Kidney (tissue), 14 donors: ENCODE results near the gene UBTD1. TPM values are rescaled to one million over a fixed set of nuclear protein-coding genes. Genes with fewer than 3 reads are reported as not detected.

Source experiments
- DNase-seq, 5 donors: peaks; one replicate each; pipeline ENCODE4 v3.0.0-alpha.2; 2013 to 2020
- FAIRE-seq: peaks from 2 replicates; lab custom pipeline; 2012; peaks lifted over from hg19 to GRCh38; lab: Jason Lieb, UNC
- H3K27ac ChIP-seq, 2 donors: one replicate each; pipeline ENCODE4 v1.7.0; 2013; ENCODE audit warnings: low read depth in 2 of 2, low read length in 2 of 2, inconsistent platforms in 1 of 2
- H3K27me3 ChIP-seq: one replicate; pipeline ENCODE4 v1.7.1; 2013; ENCODE audit warnings: low read length, inconsistent platforms; ENCODE audit not compliant: control insufficient read depth, insufficient read depth
- H3K36me3 ChIP-seq, 3 donors: one replicate each; pipeline versions ENCODE4 v1.7.0 to v1.7.1; 2013; ENCODE audit warnings: low read length in 3 of 3, control low read depth in 1 of 3, inconsistent platforms in 1 of 3; ENCODE audit not compliant: insufficient read depth in 3 of 3, control insufficient read depth in 2 of 3
- H3K4me1 ChIP-seq, 3 donors: one replicate each; pipeline versions ENCODE4 v1.7.0 to v1.7.1; 2013; ENCODE audit warnings: low read length in 3 of 3, inconsistent platforms in 1 of 3, low read depth in 1 of 3; ENCODE audit not compliant: control insufficient read depth in 2 of 3, insufficient read depth in 2 of 3
- H3K4me3 ChIP-seq, 3 donors: one replicate each; pipeline versions ENCODE4 v1.7.0 to v1.8.1; 2013; ENCODE audit warnings: low read length in 3 of 3, control low read depth in 1 of 3, inconsistent platforms in 1 of 3
- H3K9ac ChIP-seq, 3 donors: one replicate each; pipeline versions ENCODE4 v1.7.0 to v1.7.1; 2013; ENCODE audit warnings: low read length in 3 of 3, control low read depth in 1 of 3, inconsistent platforms in 1 of 3
- H3K9me3 ChIP-seq, 3 donors: one replicate each; pipeline versions ENCODE4 v1.7.0 to v1.7.1; 2013; ENCODE audit warnings: low read length in 3 of 3, control low read depth in 1 of 3, inconsistent platforms in 1 of 3; ENCODE audit not compliant: control insufficient read depth in 2 of 3, insufficient read depth in 1 of 3
- CTCF ChIP-seq: IDR thresholded peaks from 3 replicates; pipeline ENCODE4 v1.5.1; 2012; ENCODE audit warnings: mild to moderate bottlenecking, moderate library complexity, borderline replicate concordance; ENCODE audit not compliant: insufficient read depth; ENCODE audit errors: extremely low read depth
- intact Hi-C: fragments of 100-400 bp; cut with DNase I; formaldehyde crosslinking; loops from one replicate; pipeline ENCODE4 v1.11.1; 2022
- polyA plus RNA-seq: library from polyadenylated mRNA; stranded (reverse); fragments of 350-450 nt; fragmentation: Illumina TruSeq; extraction: RNeasy Lipid Tissue Mini Kit (QIAGEN cat#74804); gene quantifications from one replicate; pipeline ENCODE4 v1.2.3, GENCODE V29; 2014; ENCODE audit warnings: low read depth, low replicate concordance; ENCODE audit not compliant: insufficient read depth
- total RNA-seq: library from RNA; stranded (reverse); fragmentation: NEBNext Ultra II Directional; extraction: Animal tissue kit (Norgen Biotek cat#: 25700); gene quantifications from one replicate; pipeline ENCODE4 v1.2.1, GENCODE V29; 2021
- donor health status: control.
- donor health status: control.
- donor health status: control.
- donor health status: control.
- donor health status: control.
- donor health status: DM: yes; HTN: yes; CAD: no.
- donor health status: Normal renal cell carcinoma (clear cell type).

UBTD1 gene
- total and polyA plus RNA-seq, 2 donors from 2014 or later = 17.4 to 26.1 TPM

DNA sequence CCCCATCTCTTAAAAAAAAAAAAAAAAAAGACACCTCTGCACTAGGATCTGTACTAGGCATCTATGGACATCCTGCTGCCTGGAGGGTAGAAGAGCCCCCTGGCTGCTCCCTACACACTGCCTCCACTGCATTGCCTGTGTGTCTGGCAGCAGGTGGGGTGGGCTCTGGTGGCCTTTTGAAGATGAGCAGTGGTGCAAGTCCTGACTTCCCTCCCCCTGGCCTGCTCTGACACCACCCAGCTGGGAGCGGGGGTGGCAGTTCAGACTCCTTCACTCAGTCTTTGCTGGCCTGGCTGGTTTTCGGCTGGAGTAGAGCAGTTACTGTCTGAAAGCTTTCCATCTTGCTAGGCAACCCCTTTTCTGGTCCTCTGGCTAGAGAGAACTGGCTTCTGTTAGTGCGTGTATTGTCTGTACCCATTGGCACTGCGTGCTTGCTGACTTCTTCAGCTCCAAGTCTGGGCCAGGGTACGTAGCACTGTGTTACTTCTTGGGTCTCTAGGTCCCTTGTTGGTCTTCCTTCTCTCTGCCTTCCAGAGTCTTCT, 108.4 kb downstream of the UBTD1 start:
- DNase-seq (peak in 3 of 5 donors; percentile 40 to 54 (median 42)), FAIRE-seq (no peak)
- no peak overlapping the region for H3K9ac ChIP-seq
- no peaks in the 10 kb centered on the region for H3K9me3 ChIP-seq
- no peak overlapping the region for H3K4me3 ChIP-seq
- H3K36me3 ChIP-seq = peaks cover 0 to 5% (median 0%) of the 10 kb centered on the region in 3 donors
- H3K27ac ChIP-seq = no peak overlapping the region
- no peak for TF ChIP-seq CTCF
- no peaks in the 10 kb centered on the region for H3K4me1 ChIP-seq
- intact Hi-C loops = no loop called here
- no peaks in the 10 kb centered on the region for H3K27me3 ChIP-seq

DNA sequence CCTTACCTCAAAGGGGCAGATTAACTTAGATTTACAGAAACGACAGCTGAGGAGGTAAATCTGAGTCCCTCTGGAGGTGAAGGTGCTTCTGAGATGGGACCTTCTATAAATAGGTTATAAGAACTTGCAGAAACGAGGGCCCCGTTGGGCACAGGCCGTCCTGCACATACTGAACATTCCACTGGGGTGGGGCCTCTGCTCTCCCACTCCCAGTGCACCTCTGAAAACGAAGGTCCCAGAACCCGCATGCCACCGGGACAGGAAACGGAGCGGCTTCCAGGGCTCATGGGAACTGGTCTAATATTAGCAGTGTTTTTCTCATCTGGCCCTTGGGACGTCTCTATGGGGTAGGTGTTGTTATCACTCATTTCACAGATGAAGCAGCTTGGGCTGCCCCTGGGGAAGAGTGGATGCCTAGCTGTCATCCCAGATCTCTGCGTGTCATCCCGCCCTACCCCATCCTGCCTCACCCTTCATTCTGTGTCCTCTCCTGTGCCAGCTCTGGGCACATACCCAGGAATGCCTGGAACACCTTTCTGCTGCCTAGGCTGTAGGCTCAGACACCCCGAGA, 110.4 kb downstream of the UBTD1 start:
- H3K27ac ChIP-seq = no peak overlapping the region
- H3K27me3 ChIP-seq = no peaks in the 10 kb centered on the region
- intact Hi-C loops = no loop called here
- FAIRE-seq (no peak), DNase-seq (no peak)
- H3K9ac ChIP-seq = no peak overlapping the region
- H3K4me1 ChIP-seq = peaks cover 0 to 3% (median 0%) of the 10 kb centered on the region in 3 donors
- H3K4me3 ChIP-seq = no peak overlapping the region
- no peak for TF ChIP-seq CTCF
- peaks cover 0 to 5% (median 0%) of the 10 kb centered on the region in 3 donors for H3K36me3 ChIP-seq
- H3K9me3 ChIP-seq = no peaks in the 10 kb centered on the region

DNA sequence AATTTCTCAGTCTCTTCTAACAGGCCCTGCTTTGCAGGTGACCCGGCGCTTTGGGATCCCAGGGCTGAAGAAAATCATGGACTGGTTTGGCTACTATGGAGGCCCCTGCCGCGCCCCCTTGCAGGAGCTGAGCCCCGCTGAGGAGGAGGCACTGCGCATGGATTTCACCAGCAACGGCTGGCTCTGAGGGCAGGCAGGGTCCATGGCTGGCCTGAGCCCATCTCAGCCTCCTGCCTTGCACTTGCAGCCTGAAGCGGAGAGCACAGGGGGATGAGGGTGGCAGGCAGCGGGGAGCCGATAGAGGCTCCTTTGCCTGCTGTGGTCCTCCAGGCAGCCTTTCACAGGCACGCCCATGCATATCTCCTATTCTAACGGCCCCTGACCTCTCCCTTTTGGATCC, 112.7 kb downstream of the UBTD1 start:
- FAIRE-seq (no peak), DNase-seq (no peak)
- TF ChIP-seq CTCF = no peak
- peaks cover 0 to 5% (median 0%) of the 10 kb centered on the region in 3 donors for H3K4me1 ChIP-seq
- H3K9ac ChIP-seq = no peak overlapping the region
- peaks cover 0 to 5% (median 0%) of the 10 kb centered on the region in 3 donors for H3K36me3 ChIP-seq
- intact Hi-C loops = no loop called here
- H3K27ac ChIP-seq = no peak overlapping the region
- H3K4me3 ChIP-seq = no peak overlapping the region
- no peaks in the 10 kb centered on the region for H3K9me3 ChIP-seq
- no peaks in the 10 kb centered on the region for H3K27me3 ChIP-seq
